ENCODE data around the gene TMTC2. TPM values are rescaled to one million over a fixed set of nuclear protein-coding genes. Genes with fewer than 3 reads are reported as not detected.

Gene TMTC2
- total RNA-seq, 2 donors from 2014 or later, result 1.6 to 2.5 TPM

GRCh38 chr12:83059107-83059506 is 372.4 kb downstream of the TMTC2 start:
- ATAC-seq (no peak), DNase-seq (ENCODE audit: low spot score) (no peak)
- no peaks in the 10 kb centered on the region for H3K4me1 Mint-ChIP-seq (ENCODE audit: low read depth in 2 of 2)
- H3K36me3 Mint-ChIP-seq, result no peaks in the 10 kb centered on the region
- H3K4me3 Mint-ChIP-seq, result no peak overlapping the region
- no peaks in the 10 kb centered on the region for H3K27me3 Mint-ChIP-seq
- H3K9me3 Mint-ChIP-seq, result peaks cover 4% of the 10 kb centered on the region
- H3K27ac Mint-ChIP-seq, result no peak overlapping the region

- H3K9me3 Mint-ChIP-seq, result peaks cover 11% of the 10 kb centered on the region
- H3K27me3 Mint-ChIP-seq, result no peaks in the 10 kb centered on the region
- no peaks in the 10 kb centered on the region for H3K4me1 Mint-ChIP-seq (ENCODE audit: low read depth in 2 of 2)
- no peak overlapping the region for H3K27ac Mint-ChIP-seq
- no peak overlapping the region for H3K4me3 Mint-ChIP-seq
- ATAC-seq (no peak), DNase-seq (ENCODE audit: low spot score) (no peak)
- no peaks in the 10 kb centered on the region for H3K36me3 Mint-ChIP-seq
Observed at GRCh38 chr12:83065562-83065961, 378.9 kb downstream of the TMTC2 start.

GRCh38 chr12:83067981-83068380 is 381.3 kb downstream of the TMTC2 start:
- Mint-ChIP-seq H3K9me3 (peaks cover 19% of the 10 kb centered on the region), H3K36me3 (peaks cover 15% of the 10 kb centered on the region), H3K27ac (no peak overlapping the region), H3K27me3 (no peaks in the 10 kb centered on the region), H3K4me3 (no peak overlapping the region), H3K4me1 (ENCODE audit: low read depth in 2 of 2) (no peaks in the 10 kb centered on the region)
- no peak for DNase-seq (ENCODE audit: low spot score)
- no peak for ATAC-seq

- H3K27ac Mint-ChIP-seq, result no peak overlapping the region
- H3K9me3 Mint-ChIP-seq, result peaks cover 20% of the 10 kb centered on the region
- ATAC-seq, result no peak
- peaks cover 22% of the 10 kb centered on the region for H3K36me3 Mint-ChIP-seq
- no peak overlapping the region for H3K4me3 Mint-ChIP-seq
- no peak for DNase-seq (ENCODE audit: low spot score)
- no peaks in the 10 kb centered on the region for H3K27me3 Mint-ChIP-seq
- H3K4me1 Mint-ChIP-seq (ENCODE audit: low read depth in 2 of 2), result no peaks in the 10 kb centered on the region
Observed at GRCh38 chr12:83074358-83074894, 387.7 kb downstream of the TMTC2 start.

- H3K27ac Mint-ChIP-seq, result no peak overlapping the region
- no peak overlapping the region for H3K4me3 Mint-ChIP-seq
- peaks cover 19% of the 10 kb centered on the region for H3K9me3 Mint-ChIP-seq
- H3K27me3 Mint-ChIP-seq, result no peaks in the 10 kb centered on the region
- peaks cover 22% of the 10 kb centered on the region for H3K36me3 Mint-ChIP-seq
- ATAC-seq (no peak), DNase-seq (ENCODE audit: low spot score) (no peak)
- H3K4me1 Mint-ChIP-seq (ENCODE audit: low read depth in 2 of 2), result no peaks in the 10 kb centered on the region
Observed at GRCh38 chr12:83075471-83075870, 388.8 kb downstream of the TMTC2 start.

- Mint-ChIP-seq H3K4me3 (no peak overlapping the region), H3K27ac (no peak overlapping the region), H3K9me3 (peaks cover 12% of the 10 kb centered on the region), H3K36me3 (peaks cover 14% of the 10 kb centered on the region), H3K4me1 (ENCODE audit: low read depth in 2 of 2) (no peaks in the 10 kb centered on the region), H3K27me3 (no peaks in the 10 kb centered on the region)
- no peak for DNase-seq (ENCODE audit: low spot score)
- no peak for ATAC-seq
Observed at GRCh38 chr12:83077041-83077440, 390.3 kb downstream of the TMTC2 start.

- no peak for ATAC-seq
- peaks cover 6% of the 10 kb centered on the region for H3K9me3 Mint-ChIP-seq
Observed at GRCh38 chr12:83082690-83083276, 396.1 kb downstream of the TMTC2 start.

GRCh38 chr12:83083616-83084015 is 396.9 kb downstream of the TMTC2 start:
- no peaks in the 10 kb centered on the region for H3K36me3 Mint-ChIP-seq
- no peak for DNase-seq (ENCODE audit: low spot score)

More at GRCh38 chr12:83082690-83083276, 396.1 kb downstream of the TMTC2 start:
- no peaks in the 10 kb centered on the region for H3K4me1 Mint-ChIP-seq (ENCODE audit: low read depth in 2 of 2)
- no peak overlapping the region for H3K4me3 Mint-ChIP-seq
- H3K27me3 Mint-ChIP-seq, result no peaks in the 10 kb centered on the region
- H3K27ac Mint-ChIP-seq, result no peak overlapping the region
- DNase-seq (ENCODE audit: low spot score), result no peak
- no peaks in the 10 kb centered on the region for H3K36me3 Mint-ChIP-seq

GRCh38 chr12:83084516-83085234 is 398.0 kb downstream of the TMTC2 start:
- Mint-ChIP-seq H3K4me3 (no peak overlapping the region), H3K27me3 (no peaks in the 10 kb centered on the region), H3K27ac (no peak overlapping the region), H3K4me1 (ENCODE audit: low read depth in 2 of 2) (no peaks in the 10 kb centered on the region), H3K36me3 (no peaks in the 10 kb centered on the region), H3K9me3 (peaks cover 11% of the 10 kb centered on the region)
- DNase-seq (ENCODE audit: low spot score) (no peak), ATAC-seq (no peak)

More at GRCh38 chr12:83083616-83084015, 396.9 kb downstream of the TMTC2 start:
- H3K4me3 Mint-ChIP-seq, result no peak overlapping the region
- H3K27ac Mint-ChIP-seq, result no peak overlapping the region
- H3K9me3 Mint-ChIP-seq, result peaks cover 11% of the 10 kb centered on the region
- no peak for ATAC-seq
- no peaks in the 10 kb centered on the region for H3K4me1 Mint-ChIP-seq (ENCODE audit: low read depth in 2 of 2)
- H3K27me3 Mint-ChIP-seq, result no peaks in the 10 kb centered on the region

- DNase-seq (ENCODE audit: low spot score) (no peak), ATAC-seq (no peak)
- Mint-ChIP-seq H3K4me3 (no peak overlapping the region), H3K36me3 (no peaks in the 10 kb centered on the region), H3K9me3 (peaks cover 13% of the 10 kb centered on the region), H3K27ac (no peak overlapping the region), H3K27me3 (no peaks in the 10 kb centered on the region), H3K4me1 (ENCODE audit: low read depth in 2 of 2) (no peaks in the 10 kb centered on the region)
Observed at GRCh38 chr12:83086023-83086422, 399.3 kb downstream of the TMTC2 start.

- ATAC-seq (no peak), DNase-seq (ENCODE audit: low spot score) (no peak)
- no peaks in the 10 kb centered on the region for H3K27me3 Mint-ChIP-seq
- H3K4me3 Mint-ChIP-seq, result no peak overlapping the region
- peaks cover under 1% of the 10 kb centered on the region for H3K36me3 Mint-ChIP-seq
- H3K27ac Mint-ChIP-seq, result no peak overlapping the region
- no peaks in the 10 kb centered on the region for H3K4me1 Mint-ChIP-seq (ENCODE audit: low read depth in 2 of 2)
- peaks cover 21% of the 10 kb centered on the region for H3K9me3 Mint-ChIP-seq
Observed at GRCh38 chr12:83089575-83089974, 402.9 kb downstream of the TMTC2 start.

GRCh38 chr12:83092129-83092528 is 405.4 kb downstream of the TMTC2 start:
- Mint-ChIP-seq H3K27ac (no peak overlapping the region), H3K36me3 (peaks cover 4% of the 10 kb centered on the region)
- no peak for ATAC-seq

GRCh38 chr12:83092606-83093005 is 405.9 kb downstream of the TMTC2 start:
- Mint-ChIP-seq H3K4me1 (ENCODE audit: low read depth in 2 of 2) (no peaks in the 10 kb centered on the region), H3K9me3 (peaks cover 21% of the 10 kb centered on the region), H3K4me3 (no peak overlapping the region), H3K27me3 (no peaks in the 10 kb centered on the region), H3K36me3 (peaks cover 4% of the 10 kb centered on the region), H3K27ac (no peak overlapping the region)
- DNase-seq (ENCODE audit: low spot score), result no peak
- ATAC-seq, result no peak

More at GRCh38 chr12:83092129-83092528, 405.4 kb downstream of the TMTC2 start:
- Mint-ChIP-seq H3K4me1 (ENCODE audit: low read depth in 2 of 2) (no peaks in the 10 kb centered on the region), H3K27me3 (no peaks in the 10 kb centered on the region), H3K4me3 (no peak overlapping the region), H3K9me3 (peaks cover 24% of the 10 kb centered on the region)
- no peak for DNase-seq (ENCODE audit: low spot score)

- no peak for DNase-seq (ENCODE audit: low spot score)
- Mint-ChIP-seq H3K27ac (no peak overlapping the region), H3K4me1 (ENCODE audit: low read depth in 2 of 2) (no peaks in the 10 kb centered on the region), H3K27me3 (no peaks in the 10 kb centered on the region), H3K36me3 (peaks cover 4% of the 10 kb centered on the region), H3K4me3 (no peak overlapping the region), H3K9me3 (peaks cover 21% of the 10 kb centered on the region)
- no peak for ATAC-seq
Observed at GRCh38 chr12:83093426-83093825, 406.7 kb downstream of the TMTC2 start.
